A549 (cell line): ENCODE results near the gene QRSL1. TPM values are rescaled to one million over a fixed set of nuclear protein-coding genes. Genes with fewer than 3 reads are reported as not detected.

Experiments
- ATAC-seq, 2 experiments: fragments of 200-7000 bp in 1 of 2; fragments of >200 bp in 1 of 2; cut with Nextera tagmentation in 1 of 2; cut with Tn5 transposase in 1 of 2; 3 replicates each; pipeline versions ENCODE4 v1.8.0 to v1.9.1; 2018 to 2020; ENCODE audit warnings: mild to moderate bottlenecking in 1 of 2, moderate library complexity in 1 of 2
- CTCF ChIA-PET: fragments of 300-600 bp; sonication (Branson Sonifier 250); formaldehyde crosslinking; extraction: SDS; loops from one replicate; lab custom pipeline; 2021; ENCODE audit warnings: antibody characterized with exemption, inconsistent platforms; lab: Yijun Ruan, JAX
- POLR2A ChIA-PET: fragments of 350-600 bp; formaldehyde crosslinking; extraction: SDS; loops from one replicate; lab custom pipeline; 2021; ENCODE audit warnings: antibody characterized with exemption, inconsistent platforms; lab: Yijun Ruan, JAX
- DNase-seq, 2 experiments: peaks; one replicate each; pipeline versions ENCODE4 v3.0.0 to v3.0.0-alpha.2; 2011 to 2016; ENCODE audit warnings: low read depth in 1 of 2, low spot score in 1 of 2
- FAIRE-seq: peaks from 2 replicates; lab custom pipeline; 2011; peaks lifted over from hg19 to GRCh38; lab: Jason Lieb, UNC
- H3K27ac ChIP-seq, 2 experiments: fragments of >200 bp; sonication (Bioruptor Twin); formaldehyde crosslinking; 3 replicates each; pipeline ENCODE4 v1.5.1; 2016 to 2017
- H3K4me1 ChIP-seq: fragments of >200 bp; sonication (Bioruptor Twin); formaldehyde crosslinking; 3 replicates; pipeline ENCODE4 v1.6.1; 2016
- H3K4me2 ChIP-seq: fragments of >200 bp; sonication (Bioruptor Twin); formaldehyde crosslinking; 3 replicates; pipeline ENCODE4 v1.6.1; 2016
- H3K4me3 ChIP-seq: fragments of >200 bp; sonication (Bioruptor Twin); formaldehyde crosslinking; 3 replicates; pipeline ENCODE4 v1.5.1; 2016
- H3K9me3 ChIP-seq: fragments of >200 bp; sonication (Bioruptor Twin); formaldehyde crosslinking; 3 replicates; pipeline ENCODE4 v1.6.1; 2016
- ATOH8 ChIP-seq: fragments of 250-450 bp; sonication (Bioruptor Pico); IDR thresholded peaks from 2 replicates; pipeline ENCODE4 v1.5.0; 2020; ENCODE audit warnings: low read depth, mild to moderate bottlenecking, moderate library complexity
- CHD4 ChIP-seq: fragments of 200-600 bp; sonication (generic); IDR thresholded peaks from 2 replicates; pipeline ENCODE4 v1.6.1; 2016; ENCODE audit warnings: antibody characterized with exemption, mild to moderate bottlenecking, borderline replicate concordance
- CTCF ChIP-seq: fragments of >200 bp; sonication (Bioruptor Twin); formaldehyde crosslinking; IDR thresholded peaks from 3 replicates; pipeline ENCODE4 v1.5.1; 2016
- E2F6 ChIP-seq: IDR thresholded peaks from 2 replicates; pipeline ENCODE4 v1.6.1; 2012; ENCODE audit warnings: low read depth, borderline replicate concordance
- EP300 ChIP-seq, 2 experiments: fragments of >200 bp; sonication (Bioruptor Twin); formaldehyde crosslinking; IDR thresholded peaks; 2 replicates in 1 of 2; 3 replicates in 1 of 2; pipeline ENCODE4 v1.6.1; 2016 to 2017
- ESRRA ChIP-seq: fragments of 150-350 bp; IDR thresholded peaks from 2 replicates; pipeline ENCODE4 v1.6.1; 2014; ENCODE audit warnings: mild to moderate bottlenecking, low read length, borderline replicate concordance
- FOSB ChIP-seq: fragments of 250-450 bp; sonication (Bioruptor Pico); IDR thresholded peaks from 2 replicates; pipeline ENCODE4 v1.5.0; 2020; ENCODE audit warnings: mild to moderate bottlenecking, moderate library complexity
- FOSL2 ChIP-seq, 2 experiments: fragments of 450-650 bp in 1 of 2; fragments of >200 bp in 1 of 2; sonication (Bioruptor Twin) in 1 of 2; formaldehyde crosslinking; IDR thresholded peaks; 2 replicates each; pipeline versions ENCODE4 v1.5.0 to v1.6.1; 2016 to 2020; ENCODE audit warnings: mild to moderate bottlenecking in 1 of 2, moderate library complexity in 1 of 2
- FOXS1 ChIP-seq: fragments of 250-450 bp; sonication (Bioruptor Pico); IDR thresholded peaks from 2 replicates; pipeline ENCODE4 v1.5.0; 2020; ENCODE audit warnings: mild to moderate bottlenecking, moderate library complexity
- HDAC2 ChIP-seq: fragments of 200-600 bp; sonication (generic); IDR thresholded peaks from 2 replicates; pipeline ENCODE4 v1.6.1; 2016
- HOXA7 ChIP-seq: fragments of 250-450 bp; sonication (Bioruptor Pico); IDR thresholded peaks from 2 replicates; pipeline ENCODE4 v1.5.0; 2020; ENCODE audit warnings: mild to moderate bottlenecking, moderate library complexity
- HOXB5 ChIP-seq: fragments of 250-450 bp; sonication (Bioruptor Pico); IDR thresholded peaks from 2 replicates; pipeline ENCODE4 v1.5.0; 2020; ENCODE audit warnings: mild to moderate bottlenecking, moderate library complexity
- JUNB ChIP-seq: fragments of >200 bp; sonication (Bioruptor Twin); formaldehyde crosslinking; IDR thresholded peaks from 2 replicates; pipeline ENCODE4 v1.6.1; 2016
- MAZ ChIP-seq: fragments of 150-350 bp; IDR thresholded peaks from 2 replicates; pipeline ENCODE4 v1.6.1; 2014; ENCODE audit warnings: antibody characterized with exemption, low read depth, low read length, borderline replicate concordance
- MYC ChIP-seq: IDR thresholded peaks from 2 replicates; pipeline ENCODE4 v1.6.1; 2012; ENCODE audit warnings: mild to moderate bottlenecking, inconsistent platforms, low read length, improper control_type of control experiment, borderline replicate concordance
- NPAS2 ChIP-seq: fragments of 250-450 bp; sonication (Bioruptor Pico); IDR thresholded peaks from 2 replicates; pipeline ENCODE4 v1.8.0; 2022; ENCODE audit warnings: mild to moderate bottlenecking, moderate library complexity, borderline replicate concordance
- NR3C1 ChIP-seq: fragments of >200 bp; sonication (Bioruptor Twin); formaldehyde crosslinking; IDR thresholded peaks from 3 replicates; pipeline ENCODE4 v1.6.1; 2017
- RARB ChIP-seq: fragments of 250-450 bp; sonication (Bioruptor Pico); IDR thresholded peaks from 2 replicates; pipeline ENCODE4 v1.8.0; 2021; ENCODE audit warnings: mild to moderate bottlenecking, moderate library complexity
- RCOR1 ChIP-seq: fragments of 150-350 bp; IDR thresholded peaks from 2 replicates; pipeline ENCODE4 v1.6.1; 2014; ENCODE audit warnings: antibody characterized with exemption, low read length, low read depth
- RNF2 ChIP-seq: fragments of 200-600 bp; sonication (generic); IDR thresholded peaks from 2 replicates; pipeline ENCODE4 v1.6.1; 2016; ENCODE audit warnings: low read depth, mild to moderate bottlenecking, antibody characterized with exemption, moderate library complexity, borderline replicate concordance
- SMC3 ChIP-seq: fragments of >200 bp; sonication (Bioruptor Twin); formaldehyde crosslinking; IDR thresholded peaks from 3 replicates; pipeline ENCODE4 v1.6.1; 2018; ENCODE audit warnings: inconsistent platforms
- SREBF2 ChIP-seq: fragments of 450-650 bp; IDR thresholded peaks from 2 replicates; pipeline ENCODE4 v1.6.1; 2014; ENCODE audit warnings: mild to moderate bottlenecking, moderate library complexity
- TP53 ChIP-seq: fragments of 250-450 bp; sonication (Bioruptor Pico); IDR thresholded peaks from 2 replicates; pipeline ENCODE4 v1.5.0; 2021; ENCODE audit warnings: mild to moderate bottlenecking, moderate library complexity
- ZFP36 ChIP-seq: fragments of 450-650 bp; IDR thresholded peaks from 2 replicates; pipeline ENCODE4 v1.6.1; 2014; ENCODE audit warnings: borderline replicate concordance; ENCODE audit not compliant: partially characterized antibody
- WGBS: methylation state at CpG from one replicate; pipeline ENCODE4 v1.1.6; 2017; ENCODE audit errors: missing lambda C conversion rate; 5-methylcytosine and 5-hydroxymethylcytosine counted together
- polyA plus RNA-seq, 4 experiments: library from polyadenylated mRNA; depleted of rRNA in 3 of 4; stranded (reverse); fragments of >200 nt; fragmentation: RNase III in 1 of 4; extraction: RNeasy Plus Mini Kit Qiagen cat#74134 plus additional on column Dnase treatment in 1 of 4; gene quantifications; 2 replicates in 3 of 4; 3 replicates in 1 of 4; pipeline ENCODE4 v1.2.3, GENCODE V29; 2011 to 2017

QRSL1 gene
- polyA plus RNA-seq, 2 of the 4 experiments (the other 2 are of a cell fraction): 11.5 to 15.9 TPM

GRCh38 chr6:106692819-106693208 is 63.4 kb downstream of the QRSL1 start:
- ChIA-PET CTCF (interaction anchor here (1.0 kb wide), 1 partner anchor 287 kb away, joined by 3 read pairs; no protein-coding TSS in a partner anchor), POLR2A (no interaction called here)
- no peaks in the 10 kb centered on the region for H3K9me3 ChIP-seq
- H3K4me3 ChIP-seq: no peak overlapping the region
- H3K27ac ChIP-seq: peak overlapping the region; percentile 58 to 66
- WGBS: 81% methylated on average over 3 of the region's 3 CpGs
- ATAC-seq (no peak), DNase-seq (no peak), FAIRE-seq (no peak)
- TF ChIP-seq FOXS1 (CRISPR knock-in tag) (no peak), CTCF (no peak), CHD4 (no peak), EP300 (IDR thresholded peaks at IDR 0.05) (no peak), ESRRA (no peak), TP53 (CRISPR knock-in tag) (no peak), FOSL2 (IDR thresholded peaks at IDR 0.05) (no peak), FOSL2 (CRISPR knock-in tag; IDR thresholded peaks at IDR 0.05) (no peak), ZFP36 (no peak)
- TF ChIP-seq, all 56 proteins: peak for 0
- Histone ChIP-seq H3K4me2 (peak overlapping the region; percentile 61; the same call in 2 of the 3 replicates), H3K4me1 (peaks cover 33% of the 10 kb centered on the region)

GRCh38 chr6:106693418-106693817 is 64.0 kb downstream of the QRSL1 start:
- no peak for FAIRE-seq
- peaks cover 28% of the 10 kb centered on the region for H3K4me1 ChIP-seq
- H3K4me2 ChIP-seq: no peak overlapping the region
- WGBS: 83% methylated on average over 2 of the region's 2 CpGs
- H3K9me3 ChIP-seq: no peaks in the 10 kb centered on the region
- no peak overlapping the region for H3K4me3 ChIP-seq
- no peak for DNase-seq
- TF ChIP-seq FOXS1 (CRISPR knock-in tag): no peak
- TF ChIP-seq ATOH8 (CRISPR knock-in tag): no peak
- no peak for TF ChIP-seq SREBF2
- no peak for TF ChIP-seq HOXA7 (CRISPR knock-in tag)
- TF ChIP-seq FOSB (CRISPR knock-in tag): no peak
- TF ChIP-seq MYC: no peak
- no peak for TF ChIP-seq RNF2
- no peak for TF ChIP-seq HDAC2
- no peak for TF ChIP-seq SMC3
- no peak for TF ChIP-seq RCOR1
- TF ChIP-seq RARB: no peak
- no peak for TF ChIP-seq HOXB5 (CRISPR knock-in tag)
- TF ChIP-seq JUNB: no peak
- no peak for TF ChIP-seq E2F6
- no peak for TF ChIP-seq NPAS2
- no peak for TF ChIP-seq EP300 (IDR thresholded peaks at IDR 0.05)
- TF ChIP-seq FOSL2 (IDR thresholded peaks at IDR 0.05): no peak
- TF ChIP-seq FOSL2 (CRISPR knock-in tag; IDR thresholded peaks at IDR 0.05): no peak
- no peak for TF ChIP-seq NR3C1
- TF ChIP-seq MAZ: no peak
- ATAC-seq: no peak
- ChIA-PET CTCF (interaction anchor here (1.0 kb wide), 1 partner anchor 286 kb away, joined by 3 read pairs; no protein-coding TSS in a partner anchor), POLR2A (no interaction called here)
- peak overlapping the region in 1 of 2 experiments; percentile 66; a peak in 4 of 6 replicates for H3K27ac ChIP-seq
